ENCODE data around the gene MMEL1. TPM values are rescaled to one million over a fixed set of nuclear protein-coding genes. Genes with fewer than 3 reads are reported as not detected.

MMEL1 gene
- total and polyA plus RNA-seq, 2 experiments from 2014 or later: 0.57 to 0.90 TPM

DNA sequence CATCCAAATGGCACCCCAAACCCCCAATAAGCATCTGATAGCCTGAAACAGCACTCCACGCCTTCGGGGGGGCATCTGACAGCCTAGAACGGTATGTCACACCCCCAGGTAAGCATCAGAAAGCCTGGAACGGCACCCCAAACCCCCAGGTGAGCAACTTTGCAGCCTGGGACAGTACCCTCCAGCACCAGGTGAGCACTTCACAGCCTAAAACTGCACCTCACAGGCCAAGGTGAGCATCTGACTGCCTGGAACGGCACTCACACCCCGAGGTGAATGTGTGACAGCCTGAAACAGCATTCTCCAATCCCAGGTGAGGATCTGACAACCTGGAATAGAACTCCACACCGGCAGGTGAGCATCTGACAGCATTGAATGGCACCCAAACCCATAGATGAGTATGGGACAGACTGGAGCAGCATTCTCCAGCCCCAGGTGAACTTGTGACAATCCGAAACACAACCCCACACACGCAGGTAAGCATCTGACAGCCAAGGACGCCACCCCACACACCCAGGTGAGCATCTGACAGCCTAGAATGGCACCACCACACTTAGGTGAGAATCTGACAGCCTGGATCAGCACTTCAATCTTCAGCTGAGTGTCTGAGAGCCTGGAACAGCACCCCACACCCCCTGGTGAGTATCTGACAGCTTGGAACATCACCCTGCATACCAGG lies 18.3 kb upstream of the MMEL1 start (continued):
- TF ChIP-seq, protein P1, sequence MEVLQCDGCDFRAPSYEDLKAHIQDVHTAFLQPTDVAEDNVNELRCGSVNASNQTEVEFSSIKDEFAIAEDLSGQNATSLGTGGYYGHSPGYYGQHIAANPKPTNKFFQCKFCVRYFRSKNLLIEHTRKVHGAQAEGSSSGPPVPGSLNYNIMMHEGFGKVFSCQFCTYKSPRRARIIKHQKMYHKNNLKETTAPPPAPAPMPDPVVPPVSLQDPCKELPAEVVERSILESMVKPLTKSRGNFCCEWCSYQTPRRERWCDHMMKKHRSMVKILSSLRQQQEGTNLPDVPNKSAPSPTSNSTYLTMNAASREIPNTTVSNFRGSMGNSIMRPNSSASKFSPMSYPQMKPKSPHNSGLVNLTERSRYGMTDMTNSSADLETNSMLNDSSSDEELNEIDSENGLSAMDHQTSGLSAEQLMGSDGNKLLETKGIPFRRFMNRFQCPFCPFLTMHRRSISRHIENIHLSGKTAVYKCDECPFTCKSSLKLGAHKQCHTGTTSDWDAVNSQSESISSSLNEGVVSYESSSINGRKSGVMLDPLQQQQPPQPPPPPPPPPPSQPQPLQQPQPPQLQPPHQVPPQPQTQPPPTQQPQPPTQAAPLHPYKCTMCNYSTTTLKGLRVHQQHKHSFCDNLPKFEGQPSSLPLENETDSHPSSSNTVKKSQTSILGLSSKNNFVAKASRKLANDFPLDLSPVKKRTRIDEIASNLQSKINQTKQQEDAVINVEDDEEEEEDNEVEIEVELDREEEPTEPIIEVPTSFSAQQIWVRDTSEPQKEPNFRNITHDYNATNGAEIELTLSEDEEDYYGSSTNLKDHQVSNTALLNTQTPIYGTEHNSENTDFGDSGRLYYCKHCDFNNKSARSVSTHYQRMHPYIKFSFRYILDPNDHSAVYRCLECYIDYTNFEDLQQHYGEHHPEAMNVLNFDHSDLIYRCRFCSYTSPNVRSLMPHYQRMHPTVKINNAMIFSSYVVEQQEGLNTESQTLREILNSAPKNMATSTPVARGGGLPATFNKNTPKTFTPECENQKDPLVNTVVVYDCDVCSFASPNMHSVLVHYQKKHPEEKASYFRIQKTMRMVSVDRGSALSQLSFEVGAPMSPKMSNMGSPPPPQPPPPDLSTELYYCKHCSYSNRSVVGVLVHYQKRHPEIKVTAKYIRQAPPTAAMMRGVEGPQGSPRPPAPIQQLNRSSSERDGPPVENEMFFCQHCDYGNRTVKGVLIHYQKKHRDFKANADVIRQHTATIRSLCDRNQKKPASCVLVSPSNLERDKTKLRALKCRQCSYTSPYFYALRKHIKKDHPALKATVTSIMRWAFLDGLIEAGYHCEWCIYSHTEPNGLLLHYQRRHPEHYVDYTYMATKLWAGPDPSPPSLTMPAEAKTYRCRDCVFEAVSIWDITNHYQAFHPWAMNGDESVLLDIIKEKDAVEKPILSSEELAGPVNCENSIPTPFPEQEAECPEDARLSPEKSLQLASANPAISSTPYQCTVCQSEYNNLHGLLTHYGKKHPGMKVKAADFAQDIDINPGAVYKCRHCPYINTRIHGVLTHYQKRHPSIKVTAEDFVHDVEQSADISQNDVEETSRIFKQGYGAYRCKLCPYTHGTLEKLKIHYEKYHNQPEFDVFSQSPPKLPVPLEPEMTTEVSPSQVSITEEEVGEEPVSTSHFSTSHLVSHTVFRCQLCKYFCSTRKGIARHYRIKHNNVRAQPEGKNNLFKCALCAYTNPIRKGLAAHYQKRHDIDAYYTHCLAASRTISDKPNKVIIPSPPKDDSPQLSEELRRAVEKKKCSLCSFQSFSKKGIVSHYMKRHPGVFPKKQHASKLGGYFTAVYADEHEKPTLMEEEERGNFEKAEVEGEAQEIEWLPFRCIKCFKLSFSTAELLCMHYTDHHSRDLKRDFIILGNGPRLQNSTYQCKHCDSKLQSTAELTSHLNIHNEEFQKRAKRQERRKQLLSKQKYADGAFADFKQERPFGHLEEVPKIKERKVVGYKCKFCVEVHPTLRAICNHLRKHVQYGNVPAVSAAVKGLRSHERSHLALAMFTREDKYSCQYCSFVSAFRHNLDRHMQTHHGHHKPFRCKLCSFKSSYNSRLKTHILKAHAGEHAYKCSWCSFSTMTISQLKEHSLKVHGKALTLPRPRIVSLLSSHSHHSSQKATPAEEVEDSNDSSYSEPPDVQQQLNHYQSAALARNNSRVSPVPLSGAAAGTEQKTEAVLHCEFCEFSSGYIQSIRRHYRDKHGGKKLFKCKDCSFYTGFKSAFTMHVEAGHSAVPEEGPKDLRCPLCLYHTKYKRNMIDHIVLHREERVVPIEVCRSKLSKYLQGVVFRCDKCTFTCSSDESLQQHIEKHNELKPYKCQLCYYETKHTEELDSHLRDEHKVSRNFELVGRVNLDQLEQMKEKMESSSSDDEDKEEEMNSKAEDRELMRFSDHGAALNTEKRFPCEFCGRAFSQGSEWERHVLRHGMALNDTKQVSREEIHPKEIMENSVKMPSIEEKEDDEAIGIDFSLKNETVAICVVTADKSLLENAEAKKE (CRISPR knock-in tag; IDR thresholded peaks at IDR 0.05): no peak
- TF ChIP-seq EZH2 (IDR thresholded peaks at IDR 0.05; ENCODE audit: low read depth, unreplicated experiment): no peak
- no peak for TF ChIP-seq STAT1 (IDR thresholded peaks at IDR 0.05; ENCODE audit: unreplicated experiment)
- TF ChIP-seq NANOG (IDR thresholded peaks at IDR 0.05; ENCODE audit: borderline replicate concordance): no peak
- TF ChIP-seq EZH2phosphoT487 (IDR thresholded peaks at IDR 0.05; ENCODE audit: unreplicated experiment): no peak
- TF ChIP-seq CREB1 (CRISPR knock-in tag; IDR thresholded peaks at IDR 0.05; ENCODE audit: low read depth): no peak

DNA sequence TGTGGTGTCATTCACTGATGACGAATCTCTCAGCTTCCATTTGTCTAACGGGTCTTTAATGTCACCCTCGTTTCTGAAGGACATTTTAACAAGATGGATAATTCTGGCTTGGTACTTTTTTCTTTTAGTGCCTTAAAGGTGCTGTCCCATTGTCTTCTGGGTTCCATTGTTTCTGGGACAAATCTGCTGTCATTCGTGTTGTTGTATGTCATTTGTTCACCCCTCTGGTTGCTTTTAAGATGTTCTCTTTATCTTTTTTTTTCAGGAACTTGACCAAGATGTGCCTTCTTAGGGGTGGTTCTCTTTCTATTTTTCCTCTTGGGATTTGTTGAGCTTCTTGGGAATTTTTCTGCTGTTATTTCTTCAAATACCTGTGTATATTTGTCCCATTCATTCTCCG lies 14.0 kb upstream of the MMEL1 start:
- H3K27me3 ChIP-seq (ENCODE audit: insufficient read depth): no peaks in the 10 kb centered on the region
- Mint-ChIP-seq H3K36me3 (ENCODE audit: low read depth) (peaks cover 8% of the 10 kb centered on the region; the same call in 1 of the 3 replicates), H3K4me1 (peaks cover 2% of the 10 kb centered on the region; the same call in 1 of the 3 replicates), H3K4me3 (no peak overlapping the region), H3K27ac (no peak overlapping the region), H3K27me3 (ENCODE audit: insufficient read depth, low read depth, poor library complexity) (peaks cover 7% of the 10 kb centered on the region), H3K9me3 (peaks cover 53% of the 10 kb centered on the region)
- TF ChIP-seq CREB1 (CRISPR knock-in tag; IDR thresholded peaks at IDR 0.05; ENCODE audit: low read depth) (no peak), NANOG (IDR thresholded peaks at IDR 0.05; ENCODE audit: borderline replicate concordance) (no peak), POLR2AphosphoS5 (IDR thresholded peaks at IDR 0.05; ENCODE audit: low read depth) (no peak), ZNF114 (CRISPR knock-in tag; IDR thresholded peaks at IDR 0.05) (no peak)
- TF ChIP-seq, protein P1 (CRISPR knock-in tag; IDR thresholded peaks at IDR 0.05): no peak
- no peaks in the 10 kb centered on the region for H3K79me2 ChIP-seq (replicated peaks; ENCODE audit: insufficient read depth)
- H3K27ac ChIP-seq (ENCODE audit: low read depth): no peak overlapping the region
- no peaks in the 10 kb centered on the region; the same call in 1 of the 2 replicates for H3K4me1 ChIP-seq (ENCODE audit: insufficient read depth)
- no peak overlapping the region for H3K4me3 ChIP-seq
- H3F3A ChIP-seq (replicated peaks; ENCODE audit: low read depth): no peaks in the 10 kb centered on the region
- no peak overlapping the region for H2AFZ ChIP-seq
- no peaks in the 10 kb centered on the region for H3K36me3 ChIP-seq (ENCODE audit: insufficient read depth)
- H4K20me1 ChIP-seq (replicated peaks; ENCODE audit: insufficient read depth): 0 out of 2 replicates have a peak, but pooled peaks cover 2% of the 10 kb centered on the region
- H3K4me2 ChIP-seq: no peak overlapping the region
- ATAC-seq (no peak), DNase-seq (ENCODE audit: low spot score) (no peak)
- no peaks in the 10 kb centered on the region for H3K9me2 ChIP-seq (ENCODE audit: insufficient read depth)

All from GM23338 (cell line).